Measurements from ENCODE around the gene SLC29A1. TPM values are rescaled to one million over a fixed set of nuclear protein-coding genes. Genes with fewer than 3 reads are reported as not detected.

SLC29A1 gene
- total and polyA plus RNA-seq, 9 of the 15 experiments (the other 6 are each of a cell fraction or from before 2014, with no cell fraction given): 18.9 to 170 (median 57.7) TPM

DNA sequence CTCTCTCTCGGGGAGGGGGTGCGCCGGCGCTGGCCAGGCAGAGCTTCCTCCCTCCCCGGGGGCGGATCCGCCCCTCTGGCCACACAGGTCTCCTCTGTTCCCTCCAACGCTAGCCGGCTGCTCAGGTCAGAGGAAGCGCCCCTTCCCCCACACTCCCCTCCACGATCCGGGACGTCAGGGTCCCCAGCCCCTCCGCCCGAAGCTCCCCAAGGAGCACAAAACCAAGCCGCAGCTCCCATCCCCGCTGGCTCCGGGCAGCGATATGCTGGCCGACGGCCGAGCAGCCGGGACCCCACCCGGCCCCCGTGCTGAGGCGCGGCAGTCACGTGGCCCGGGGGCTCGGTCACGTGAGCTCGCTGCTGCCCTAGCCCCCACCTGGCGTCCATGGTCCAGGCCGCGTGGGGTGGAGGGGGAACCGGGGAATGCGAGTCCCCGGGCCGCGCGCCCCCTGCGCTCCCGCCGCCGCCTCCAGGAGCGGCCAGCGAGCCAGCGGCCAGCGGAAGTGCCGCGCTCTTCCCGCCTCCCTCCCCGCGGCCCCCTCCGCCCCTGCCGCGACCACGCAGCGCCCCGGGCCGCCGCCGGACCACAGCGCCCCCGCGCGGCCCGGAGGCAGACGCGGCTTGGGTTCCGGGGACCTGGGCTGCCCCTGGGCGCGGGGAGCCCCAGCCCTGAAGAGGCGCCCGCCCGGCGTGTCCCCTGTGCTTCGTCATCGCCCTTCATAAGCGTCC, 33.8 kb downstream of the SLC29A1 start, which contains the start of gene SLC35B2 (continued):
- TF ChIP-seq, protein P1, sequence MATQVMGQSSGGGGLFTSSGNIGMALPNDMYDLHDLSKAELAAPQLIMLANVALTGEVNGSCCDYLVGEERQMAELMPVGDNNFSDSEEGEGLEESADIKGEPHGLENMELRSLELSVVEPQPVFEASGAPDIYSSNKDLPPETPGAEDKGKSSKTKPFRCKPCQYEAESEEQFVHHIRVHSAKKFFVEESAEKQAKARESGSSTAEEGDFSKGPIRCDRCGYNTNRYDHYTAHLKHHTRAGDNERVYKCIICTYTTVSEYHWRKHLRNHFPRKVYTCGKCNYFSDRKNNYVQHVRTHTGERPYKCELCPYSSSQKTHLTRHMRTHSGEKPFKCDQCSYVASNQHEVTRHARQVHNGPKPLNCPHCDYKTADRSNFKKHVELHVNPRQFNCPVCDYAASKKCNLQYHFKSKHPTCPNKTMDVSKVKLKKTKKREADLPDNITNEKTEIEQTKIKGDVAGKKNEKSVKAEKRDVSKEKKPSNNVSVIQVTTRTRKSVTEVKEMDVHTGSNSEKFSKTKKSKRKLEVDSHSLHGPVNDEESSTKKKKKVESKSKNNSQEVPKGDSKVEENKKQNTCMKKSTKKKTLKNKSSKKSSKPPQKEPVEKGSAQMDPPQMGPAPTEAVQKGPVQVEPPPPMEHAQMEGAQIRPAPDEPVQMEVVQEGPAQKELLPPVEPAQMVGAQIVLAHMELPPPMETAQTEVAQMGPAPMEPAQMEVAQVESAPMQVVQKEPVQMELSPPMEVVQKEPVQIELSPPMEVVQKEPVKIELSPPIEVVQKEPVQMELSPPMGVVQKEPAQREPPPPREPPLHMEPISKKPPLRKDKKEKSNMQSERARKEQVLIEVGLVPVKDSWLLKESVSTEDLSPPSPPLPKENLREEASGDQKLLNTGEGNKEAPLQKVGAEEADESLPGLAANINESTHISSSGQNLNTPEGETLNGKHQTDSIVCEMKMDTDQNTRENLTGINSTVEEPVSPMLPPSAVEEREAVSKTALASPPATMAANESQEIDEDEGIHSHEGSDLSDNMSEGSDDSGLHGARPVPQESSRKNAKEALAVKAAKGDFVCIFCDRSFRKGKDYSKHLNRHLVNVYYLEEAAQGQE (IDR thresholded peaks at IDR 0.05; ENCODE audit: borderline replicate concordance): peak; percentile 95
- TF ChIP-seq, protein P1 (CRISPR knock-in tag; IDR thresholded peaks at IDR 0.05; ENCODE audit: low read depth): peak; percentile 19; the same call in 1 of the 2 replicates
- TF ChIP-seq LCOR (CRISPR knock-in tag; IDR thresholded peaks at IDR 0.05) (peak; percentile 72; the same call in 1 of the 2 replicates), XRCC3 (IDR thresholded peaks at IDR 0.05) (no peak), MEF2D (tag; conservative IDR thresholded peaks at IDR 0.05; ENCODE audit: low read depth) (no peak), NR2F6 (CRISPR knock-in tag; IDR thresholded peaks at IDR 0.05) (no peak), ZNF347 (CRISPR knock-in tag; IDR thresholded peaks at IDR 0.05; ENCODE audit: low read depth) (no peak), MCM7 (IDR thresholded peaks at IDR 0.05) (no peak), ZNF197 (CRISPR knock-in tag; IDR thresholded peaks at IDR 0.05; ENCODE audit: low read depth) (0 out of 2 replicates have a peak, but pooled peaks have one; percentile 29), ZNF41 (CRISPR knock-in tag; conservative IDR thresholded peaks at IDR 0.05) (no peak), SMARCC2 (IDR thresholded peaks at IDR 0.05; ENCODE audit: low read depth) (no peak), EHMT2 (IDR thresholded peaks at IDR 0.05) (no peak), ZNF12 (CRISPR knock-in tag; IDR thresholded peaks at IDR 0.05) (no peak), NRF1 (conservative IDR thresholded peaks at IDR 0.05 in 1 of 2, IDR thresholded peaks at IDR 0.05 in 1 of 2) (peak; percentile 87 to 89), HDAC6 (IDR thresholded peaks at IDR 0.05; ENCODE audit: low read depth, low read length) (no peak), NFRKB (IDR thresholded peaks at IDR 0.05; ENCODE audit: low read depth) (peak; percentile 20; the same call in 1 of the 2 replicates), CHD1 (IDR thresholded peaks at IDR 0.05; ENCODE audit: low read length) (no peak)
- TF ChIP-seq, protein P2, sequence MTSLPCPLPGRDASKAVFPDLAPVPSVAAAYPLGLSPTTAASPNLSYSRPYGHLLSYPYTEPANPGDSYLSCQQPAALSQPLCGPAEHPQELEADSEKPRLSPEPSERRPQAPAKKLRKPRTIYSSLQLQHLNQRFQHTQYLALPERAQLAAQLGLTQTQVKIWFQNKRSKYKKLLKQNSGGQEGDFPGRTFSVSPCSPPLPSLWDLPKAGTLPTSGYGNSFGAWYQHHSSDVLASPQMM (CRISPR knock-in tag; IDR thresholded peaks at IDR 0.05): no peak
- TF ChIP-seq, protein P3, sequence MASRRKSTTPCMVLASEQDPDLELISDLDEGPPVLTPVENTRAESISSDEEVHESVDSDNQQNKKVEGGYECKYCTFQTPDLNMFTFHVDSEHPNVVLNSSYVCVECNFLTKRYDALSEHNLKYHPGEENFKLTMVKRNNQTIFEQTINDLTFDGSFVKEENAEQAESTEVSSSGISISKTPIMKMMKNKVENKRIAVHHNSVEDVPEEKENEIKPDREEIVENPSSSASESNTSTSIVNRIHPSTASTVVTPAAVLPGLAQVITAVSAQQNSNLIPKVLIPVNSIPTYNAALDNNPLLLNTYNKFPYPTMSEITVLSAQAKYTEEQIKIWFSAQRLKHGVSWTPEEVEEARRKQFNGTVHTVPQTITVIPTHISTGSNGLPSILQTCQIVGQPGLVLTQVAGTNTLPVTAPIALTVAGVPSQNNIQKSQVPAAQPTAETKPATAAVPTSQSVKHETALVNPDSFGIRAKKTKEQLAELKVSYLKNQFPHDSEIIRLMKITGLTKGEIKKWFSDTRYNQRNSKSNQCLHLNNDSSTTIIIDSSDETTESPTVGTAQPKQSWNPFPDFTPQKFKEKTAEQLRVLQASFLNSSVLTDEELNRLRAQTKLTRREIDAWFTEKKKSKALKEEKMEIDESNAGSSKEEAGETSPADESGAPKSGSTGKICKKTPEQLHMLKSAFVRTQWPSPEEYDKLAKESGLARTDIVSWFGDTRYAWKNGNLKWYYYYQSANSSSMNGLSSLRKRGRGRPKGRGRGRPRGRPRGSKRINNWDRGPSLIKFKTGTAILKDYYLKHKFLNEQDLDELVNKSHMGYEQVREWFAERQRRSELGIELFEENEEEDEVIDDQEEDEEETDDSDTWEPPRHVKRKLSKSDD (conservative IDR thresholded peaks at IDR 0.05; ENCODE audit: low read length): no peak
